K562 (cell line): Measurements from ENCODE around the gene GGT1. TPM values are rescaled to one million over a fixed set of nuclear protein-coding genes. Genes with fewer than 3 reads are reported as not detected.

ENCODE experiments used
- ATF7 ChIP-seq: fragments of 450-650 bp; IDR thresholded peaks from 2 replicates; pipeline ENCODE4 v1.7.1; 2014; ENCODE audit warnings: mild to moderate bottlenecking, moderate library complexity
- BCL6 ChIP-seq: fragments of 250-450 bp; sonication (Bioruptor Pico); IDR thresholded peaks from 2 replicates; pipeline ENCODE4 v1.4.0; 2020
- E2F3 ChIP-seq: fragments of 250-450 bp; sonication (Bioruptor Pico); IDR thresholded peaks from 2 replicates; pipeline ENCODE4 v1.4.0; 2020; ENCODE audit warnings: mild to moderate bottlenecking
- FOXA3 ChIP-seq, 2 experiments: fragments of 450-650 bp in 1 of 2; sonication (generic) in 1 of 2; formaldehyde crosslinking; IDR thresholded peaks in 1 of 2; conservative IDR thresholded peaks in 1 of 2; 2 replicates each; pipeline versions ENCODE4 v1.4.0 to v1.8.0; 2020 to 2022; ENCODE audit warnings: mild to moderate bottlenecking in 2 of 2, missing genetic modification reagents in 1 of 2
- FOXJ2 ChIP-seq: fragments of 200-800 bp; sonication (Bioruptor generic); IDR thresholded peaks from 2 replicates; pipeline ENCODE4 v1.6.1; 2016; ENCODE audit warnings: missing genetic modification characterization, missing compliant biosample characterization
- FOXK1 ChIP-seq: sonication (generic); formaldehyde crosslinking; IDR thresholded peaks from 2 replicates; pipeline ENCODE4 v1.8.0; 2022; ENCODE audit warnings: missing genetic modification reagents, mild to moderate bottlenecking, borderline replicate concordance
- GATA2 ChIP-seq: sonication (generic); formaldehyde crosslinking; IDR thresholded peaks from 2 replicates; pipeline ENCODE4 v1.4.0; 2020; ENCODE audit warnings: mild to moderate bottlenecking, missing genetic modification reagents
- JUND ChIP-seq, 2 experiments: IDR thresholded peaks; 2 replicates in 1 of 2; 3 replicates in 1 of 2; pipeline ENCODE4 v1.6.1; 2011; ENCODE audit warnings: borderline replicate concordance in 2 of 2, low read depth in 2 of 2, low read length in 2 of 2, improper control_type of control experiment in 1 of 2, missing biosample characterization in 1 of 2, missing genetic modification characterization in 1 of 2, missing genetic modification reagents in 1 of 2
- L3MBTL2 ChIP-seq: fragments of 450-650 bp; IDR thresholded peaks from 2 replicates; pipeline ENCODE4 v1.6.1; 2016; ENCODE audit warnings: mild to moderate bottlenecking, moderate library complexity
- MAZ ChIP-seq, 2 experiments: fragments of 450-650 bp in 1 of 2; sonication (generic) in 1 of 2; formaldehyde crosslinking; IDR thresholded peaks in 1 of 2; conservative IDR thresholded peaks in 1 of 2; 2 replicates each; pipeline versions ENCODE4 v1.4.0 to v1.5.0; 2020; ENCODE audit warnings: mild to moderate bottlenecking in 1 of 2, missing genetic modification reagents in 1 of 2
- NBN ChIP-seq: fragments of 450-650 bp; IDR thresholded peaks from 2 replicates; pipeline ENCODE4 v1.6.1; 2016; ENCODE audit warnings: low read depth, mild to moderate bottlenecking
- NCOA6 ChIP-seq: fragments of 450-650 bp; IDR thresholded peaks from 2 replicates; pipeline ENCODE4 v1.6.1; 2017; ENCODE audit warnings: mild to moderate bottlenecking
- SIN3B ChIP-seq: fragments of 450-650 bp; IDR thresholded peaks from 2 replicates; pipeline ENCODE4 v1.6.1; 2017; ENCODE audit warnings: low read depth, mild to moderate bottlenecking, moderate library complexity
- ZNF134 ChIP-seq: fragments of 250-450 bp; sonication (Bioruptor Pico); conservative IDR thresholded peaks from 2 replicates; pipeline ENCODE4 v1.4.0; 2020
- ZNF354B ChIP-seq: fragments of 250-450 bp; sonication (Bioruptor Pico); IDR thresholded peaks from 2 replicates; pipeline ENCODE4 v1.4.0; 2020
- polyA plus RNA-seq, 8 experiments: library from polyadenylated mRNA; depleted of rRNA in 4 of 8; stranded (reverse) in 5 of 8; unstranded in 3 of 8; fragments of >200 nt; fragmentation: Nextera tagmentation in 2 of 8; fragmentation: Illumina TruSeq in 1 of 8; extraction: Ambion mirVana in 2 of 8; extraction: Trizol in 1 of 8; gene quantifications; 2 replicates each; pipeline versions ENCODE4 v1.2.1 to v1.2.3, GENCODE V29; 2011 to 2014; ENCODE audit warnings: inconsistent platforms in 1 of 8, missing spikeins in 1 of 8
- total RNA-seq, 7 experiments: library from RNA; depleted of rRNA in 6 of 7; stranded (reverse); fragments of >200 nt in 6 of 7; fragmentation: Illumina TruSeq in 2 of 7; extraction: Trizol in 2 of 7; gene quantifications; 2 replicates each; pipeline versions ENCODE4 v1.2.1 to v1.2.3, GENCODE V29; 2011 to 2021; ENCODE audit warnings: low replicate concordance in 1 of 7
- TF ChIP-seq, protein P1 (sequence below): sonication (generic); formaldehyde crosslinking; IDR thresholded peaks from 2 replicates; pipeline ENCODE4 v1.8.1; 2023; ENCODE audit warnings: mild to moderate bottlenecking, missing genetic modification reagents
- TF ChIP-seq, protein P2 (sequence below): fragments of 450-650 bp; formaldehyde crosslinking; IDR thresholded peaks from 2 replicates; pipeline ENCODE4 v1.4.0; 2020; ENCODE audit warnings: mild to moderate bottlenecking
- TF ChIP-seq, protein P3 (sequence below), 2 experiments: fragments of 450-650 bp; conservative IDR thresholded peaks; 2 replicates each; pipeline ENCODE4 v1.6.1; 2017; ENCODE audit warnings: mild to moderate bottlenecking in 2 of 2, moderate library complexity in 2 of 2
- TF ChIP-seq, protein P4 (sequence below): fragments of 450-650 bp; IDR thresholded peaks from 2 replicates; pipeline ENCODE4 v1.7.1; 2018; ENCODE audit warnings: mild to moderate bottlenecking, low read depth; ENCODE audit not compliant: partially characterized antibody

GGT1 gene
- total and polyA plus RNA-seq, 9 of the 15 experiments (the other 6 are each of a cell fraction or from before 2014, with no cell fraction given), result 0.46 to 11.8 (median 6.9) TPM

DNA sequence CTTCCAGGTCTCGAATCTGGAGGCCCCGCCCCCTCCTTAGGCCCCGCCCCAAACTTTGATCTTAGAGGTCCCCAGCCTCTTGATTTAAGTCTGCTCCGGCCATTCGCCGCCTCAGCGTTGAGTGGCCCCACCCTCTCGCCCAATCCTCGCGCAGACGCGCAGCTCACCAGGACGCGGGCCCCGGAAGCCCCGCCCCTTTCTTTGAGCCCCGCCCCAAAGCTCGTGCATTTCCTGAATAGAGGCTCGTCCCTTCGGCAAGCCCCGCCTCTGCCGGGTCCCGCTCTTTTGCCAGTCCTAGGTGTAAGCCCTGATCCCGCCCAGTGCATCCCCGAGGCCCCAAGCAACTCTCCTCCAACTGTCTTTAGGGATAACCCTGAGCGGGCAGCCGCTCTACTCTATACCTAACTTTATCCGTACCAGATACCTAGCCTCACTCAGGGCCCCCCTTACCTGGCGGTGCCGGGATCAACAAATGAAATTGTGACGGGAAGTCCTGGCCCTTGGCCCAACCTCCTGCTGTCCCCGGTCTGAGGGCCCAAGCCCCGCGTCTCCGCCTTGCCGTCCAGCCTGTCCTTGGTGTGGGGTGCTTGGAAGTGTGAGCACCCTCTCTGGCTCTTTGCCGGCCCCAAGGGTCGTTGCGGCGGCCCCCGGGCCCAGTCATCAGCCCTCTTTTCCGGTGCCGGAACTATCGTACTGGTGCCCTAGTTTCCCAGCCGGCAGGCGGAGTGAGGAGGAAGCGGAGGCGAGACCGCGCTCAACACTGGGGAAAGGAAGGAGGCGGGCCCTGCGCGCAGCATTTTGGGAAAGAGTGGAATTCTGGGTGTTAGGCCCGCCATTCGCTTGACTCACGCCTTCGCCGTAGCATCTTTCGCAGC lies 47.6 kb upstream of the GGT1 start, which contains the start of gene SNRPD3 (continued):
- TF ChIP-seq FOXA3 (CRISPR knock-in tag; conservative IDR thresholded peaks at IDR 0.05 in 1 of 2, IDR thresholded peaks at IDR 0.05 in 1 of 2) (no peak), ZNF134 (CRISPR knock-in tag) (0 out of 2 replicates have a peak, but pooled peaks have one; percentile 22), GATA2 (no peak), FOXK1 (peak; percentile 83), NCOA6 (no peak), L3MBTL2 (peak; percentile 72), MAZ (CRISPR knock-in tag; conservative IDR thresholded peaks at IDR 0.05 in 1 of 2, IDR thresholded peaks at IDR 0.05 in 1 of 2) (peak; percentile 64 to 77; a peak in 3 of 4 replicates), ZNF354B (no peak), SIN3B (peak; percentile 91), E2F3 (peak; percentile 34), NBN (no peak), BCL6 (no peak), ATF7 (peak; percentile 75), JUND (IDR thresholded peaks at IDR 0.05; ENCODE audit: borderline replicate concordance, low read depth, low read length) (peak; percentile 62), JUND (tag; IDR thresholded peaks at IDR 0.05; ENCODE audit: borderline replicate concordance, low read depth, low read length) (no peak; the same call in 2 of the 3 replicates), FOXJ2 (tag) (no peak)
- TF ChIP-seq, protein P1, sequence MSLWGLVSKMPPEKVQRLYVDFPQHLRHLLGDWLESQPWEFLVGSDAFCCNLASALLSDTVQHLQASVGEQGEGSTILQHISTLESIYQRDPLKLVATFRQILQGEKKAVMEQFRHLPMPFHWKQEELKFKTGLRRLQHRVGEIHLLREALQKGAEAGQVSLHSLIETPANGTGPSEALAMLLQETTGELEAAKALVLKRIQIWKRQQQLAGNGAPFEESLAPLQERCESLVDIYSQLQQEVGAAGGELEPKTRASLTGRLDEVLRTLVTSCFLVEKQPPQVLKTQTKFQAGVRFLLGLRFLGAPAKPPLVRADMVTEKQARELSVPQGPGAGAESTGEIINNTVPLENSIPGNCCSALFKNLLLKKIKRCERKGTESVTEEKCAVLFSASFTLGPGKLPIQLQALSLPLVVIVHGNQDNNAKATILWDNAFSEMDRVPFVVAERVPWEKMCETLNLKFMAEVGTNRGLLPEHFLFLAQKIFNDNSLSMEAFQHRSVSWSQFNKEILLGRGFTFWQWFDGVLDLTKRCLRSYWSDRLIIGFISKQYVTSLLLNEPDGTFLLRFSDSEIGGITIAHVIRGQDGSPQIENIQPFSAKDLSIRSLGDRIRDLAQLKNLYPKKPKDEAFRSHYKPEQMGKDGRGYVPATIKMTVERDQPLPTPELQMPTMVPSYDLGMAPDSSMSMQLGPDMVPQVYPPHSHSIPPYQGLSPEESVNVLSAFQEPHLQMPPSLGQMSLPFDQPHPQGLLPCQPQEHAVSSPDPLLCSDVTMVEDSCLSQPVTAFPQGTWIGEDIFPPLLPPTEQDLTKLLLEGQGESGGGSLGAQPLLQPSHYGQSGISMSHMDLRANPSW, result no peak
- TF ChIP-seq, protein P2, sequence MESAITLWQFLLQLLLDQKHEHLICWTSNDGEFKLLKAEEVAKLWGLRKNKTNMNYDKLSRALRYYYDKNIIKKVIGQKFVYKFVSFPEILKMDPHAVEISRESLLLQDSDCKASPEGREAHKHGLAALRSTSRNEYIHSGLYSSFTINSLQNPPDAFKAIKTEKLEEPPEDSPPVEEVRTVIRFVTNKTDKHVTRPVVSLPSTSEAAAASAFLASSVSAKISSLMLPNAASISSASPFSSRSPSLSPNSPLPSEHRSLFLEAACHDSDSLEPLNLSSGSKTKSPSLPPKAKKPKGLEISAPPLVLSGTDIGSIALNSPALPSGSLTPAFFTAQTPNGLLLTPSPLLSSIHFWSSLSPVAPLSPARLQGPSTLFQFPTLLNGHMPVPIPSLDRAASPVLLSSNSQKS (CRISPR knock-in tag), result no peak
- TF ChIP-seq, protein P3, sequence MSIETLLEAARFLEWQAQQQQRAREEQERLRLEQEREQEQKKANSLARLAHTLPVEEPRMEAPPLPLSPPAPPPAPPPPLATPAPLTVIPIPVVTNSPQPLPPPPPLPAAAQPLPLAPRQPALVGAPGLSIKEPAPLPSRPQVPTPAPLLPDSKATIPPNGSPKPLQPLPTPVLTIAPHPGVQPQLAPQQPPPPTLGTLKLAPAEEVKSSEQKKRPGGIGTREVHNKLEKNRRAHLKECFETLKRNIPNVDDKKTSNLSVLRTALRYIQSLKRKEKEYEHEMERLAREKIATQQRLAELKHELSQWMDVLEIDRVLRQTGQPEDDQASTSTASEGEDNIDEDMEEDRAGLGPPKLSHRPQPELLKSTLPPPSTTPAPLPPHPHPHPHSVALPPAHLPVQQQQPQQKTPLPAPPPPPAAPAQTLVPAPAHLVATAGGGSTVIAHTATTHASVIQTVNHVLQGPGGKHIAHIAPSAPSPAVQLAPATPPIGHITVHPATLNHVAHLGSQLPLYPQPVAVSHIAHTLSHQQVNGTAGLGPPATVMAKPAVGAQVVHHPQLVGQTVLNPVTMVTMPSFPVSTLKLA (conservative IDR thresholded peaks at IDR 0.05), result peak; percentile 61 to 85
- TF ChIP-seq, protein P4, sequence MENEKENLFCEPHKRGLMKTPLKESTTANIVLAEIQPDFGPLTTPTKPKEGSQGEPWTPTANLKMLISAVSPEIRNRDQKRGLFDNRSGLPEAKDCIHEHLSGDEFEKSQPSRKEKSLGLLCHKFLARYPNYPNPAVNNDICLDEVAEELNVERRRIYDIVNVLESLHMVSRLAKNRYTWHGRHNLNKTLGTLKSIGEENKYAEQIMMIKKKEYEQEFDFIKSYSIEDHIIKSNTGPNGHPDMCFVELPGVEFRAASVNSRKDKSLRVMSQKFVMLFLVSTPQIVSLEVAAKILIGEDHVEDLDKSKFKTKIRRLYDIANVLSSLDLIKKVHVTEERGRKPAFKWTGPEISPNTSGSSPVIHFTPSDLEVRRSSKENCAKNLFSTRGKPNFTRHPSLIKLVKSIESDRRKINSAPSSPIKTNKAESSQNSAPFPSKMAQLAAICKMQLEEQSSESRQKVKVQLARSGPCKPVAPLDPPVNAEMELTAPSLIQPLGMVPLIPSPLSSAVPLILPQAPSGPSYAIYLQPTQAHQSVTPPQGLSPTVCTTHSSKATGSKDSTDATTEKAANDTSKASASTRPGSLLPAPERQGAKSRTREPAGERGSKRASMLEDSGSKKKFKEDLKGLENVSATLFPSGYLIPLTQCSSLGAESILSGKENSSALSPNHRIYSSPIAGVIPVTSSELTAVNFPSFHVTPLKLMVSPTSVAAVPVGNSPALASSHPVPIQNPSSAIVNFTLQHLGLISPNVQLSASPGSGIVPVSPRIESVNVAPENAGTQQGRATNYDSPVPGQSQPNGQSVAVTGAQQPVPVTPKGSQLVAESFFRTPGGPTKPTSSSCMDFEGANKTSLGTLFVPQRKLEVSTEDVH, result peak; percentile 83
